TTC549 (cell line): ENCODE measurements around the gene SNRPD3.
"Not testable (repeated sequence)": the region's sequence is repeated elsewhere in the genome, so short reads cannot be mapped to it uniquely, and the experiment has no call there.

ENCODE experiments used
- FAIRE-seq: peaks from 2 replicates; lab custom pipeline; 2012; peaks lifted over from hg19 to GRCh38; lab: Jason Lieb, UNC

SNRPD3 gene

GRCh38 chr22:24622596-24622995 is 66.8 kb downstream of the SNRPD3 start:
- FAIRE-seq = not testable (repeated sequence)
